Measurements from ENCODE around the gene PDE7B. TPM values are rescaled to one million over a fixed set of nuclear protein-coding genes. Genes with fewer than 3 reads are reported as not detected.
"Not testable (repeated sequence)": the region's sequence is repeated elsewhere in the genome, so short reads cannot be mapped to it uniquely, and the experiment has no call there.

Gene PDE7B
- total RNA-seq, 4 donors from 2014 or later: 3.4 to 15.4 (median 9.3) TPM

GRCh38 chr6:135858931-135859330 lies 7.4 kb downstream of the PDE7B start:
- TF ChIP-seq POLR2AphosphoS5 (IDR thresholded peaks at IDR 0.05) (no peak), POLR2A (IDR thresholded peaks at IDR 0.05; ENCODE audit: low read depth) (no peak), CTCF (IDR thresholded peaks at IDR 0.05) (no peak), EP300 (IDR thresholded peaks at IDR 0.05) (no peak)
- no peak for DNase-seq (ENCODE audit: extremely low spot score)
- Histone ChIP-seq H3K4me3 (no peak overlapping the region), H3K9me3 (no peaks in the 10 kb centered on the region), H3K4me1 (peaks cover 0 to 7% (median 0%) of the 10 kb centered on the region in 4 donors), H3K27me3 (no peaks in the 10 kb centered on the region), H3K27ac (replicated peaks in 1 of 4) (no peak overlapping the region), H3K36me3 (no peaks in the 10 kb centered on the region)
- intact Hi-C loops (cut with DNase I): no loop called here

- TF ChIP-seq EP300 (IDR thresholded peaks at IDR 0.05) (no peak), CTCF (IDR thresholded peaks at IDR 0.05) (no peak), POLR2AphosphoS5 (IDR thresholded peaks at IDR 0.05) (no peak), POLR2A (IDR thresholded peaks at IDR 0.05; ENCODE audit: low read depth) (no peak)
- Histone ChIP-seq H3K4me3 (no peak overlapping the region), H3K36me3 (no peaks in the 10 kb centered on the region), H3K4me1 (no peaks in the 10 kb centered on the region), H3K27me3 (no peaks in the 10 kb centered on the region), H3K27ac (replicated peaks in 1 of 4) (no peak overlapping the region), H3K9me3 (no peaks in the 10 kb centered on the region)
- 94% methylated on average over 2 of the region's 2 CpGs for WGBS
- DNase-seq (ENCODE audit: extremely low spot score): no peak
- intact Hi-C loops (cut with DNase I): no loop called here
Measured at GRCh38 chr6:135860361-135860760, 8.9 kb downstream of the PDE7B start.

- 90% methylated on average over 1 of the region's 1 CpG for WGBS
- no peak for TF ChIP-seq POLR2A (IDR thresholded peaks at IDR 0.05; ENCODE audit: low read depth)
- TF ChIP-seq CTCF (IDR thresholded peaks at IDR 0.05): no peak
- no peak for TF ChIP-seq POLR2AphosphoS5 (IDR thresholded peaks at IDR 0.05)
- intact Hi-C loops (cut with DNase I): no loop called here
Measured at GRCh38 chr6:135861189-135861588, 9.7 kb downstream of the PDE7B start.

GRCh38 chr6:135864929-135865328 lies 13.4 kb downstream of the PDE7B start:
- H3K27ac ChIP-seq (replicated peaks in 1 of 4); intact Hi-C loops (cut with DNase I); H3K4me1 ChIP-seq; H3K27me3 ChIP-seq; H3K4me3 ChIP-seq; H3K9me3 ChIP-seq; DNase-seq (ENCODE audit: extremely low spot score); H3K36me3 ChIP-seq: not testable (repeated sequence)
- WGBS: 96% methylated on average over 2 of the region's 2 CpGs

More at GRCh38 chr6:135861189-135861588, 9.7 kb downstream of the PDE7B start:
- Histone ChIP-seq H3K27me3 (no peaks in the 10 kb centered on the region), H3K27ac (replicated peaks in 1 of 4) (no peak overlapping the region), H3K36me3 (no peaks in the 10 kb centered on the region), H3K4me1 (no peaks in the 10 kb centered on the region), H3K9me3 (no peaks in the 10 kb centered on the region), H3K4me3 (no peak overlapping the region)
- no peak for DNase-seq (ENCODE audit: extremely low spot score)

GRCh38 chr6:135866445-135867123 lies 15.1 kb downstream of the PDE7B start:
- Histone ChIP-seq H3K4me3 (no peak overlapping the region), H3K4me1 (no peaks in the 10 kb centered on the region), H3K36me3 (no peaks in the 10 kb centered on the region), H3K27me3 (no peaks in the 10 kb centered on the region), H3K27ac (replicated peaks in 1 of 4) (no peak overlapping the region), H3K9me3 (no peaks in the 10 kb centered on the region)
- WGBS: 86% methylated on average over 7 of the region's 7 CpGs
- intact Hi-C loops (cut with DNase I): no loop called here
- no peak for DNase-seq (ENCODE audit: extremely low spot score)
- TF ChIP-seq EP300 (IDR thresholded peaks at IDR 0.05) (no peak), POLR2AphosphoS5 (IDR thresholded peaks at IDR 0.05) (no peak), CTCF (IDR thresholded peaks at IDR 0.05) (no peak), POLR2A (IDR thresholded peaks at IDR 0.05; ENCODE audit: low read depth) (no peak)
